Vagina (tissue), 2 donors: ENCODE results near the gene PTPRD. TPM values are rescaled to one million over a fixed set of nuclear protein-coding genes. Genes with fewer than 3 reads are reported as not detected.

ENCODE experiments used
- DNase-seq, 2 donors: peaks; one replicate each; pipeline ENCODE4 v3.0.0-alpha.2; 2017; ENCODE audit errors: extremely low spot score in 2 of 2
- H3K27ac ChIP-seq: fragments of 200-600 bp; sonication (generic); one replicate; pipeline ENCODE4 v1.5.1; 2019
- H3K27me3 ChIP-seq: fragments of 200-600 bp; sonication (generic); one replicate; pipeline ENCODE4 v1.5.1; 2019
- H3K36me3 ChIP-seq, 2 donors: fragments of 200-600 bp; sonication (generic); one replicate each; pipeline ENCODE4 v1.5.1; 2017 to 2019
- H3K4me1 ChIP-seq: fragments of 200-600 bp; sonication (generic); one replicate; pipeline ENCODE4 v1.5.1; 2019
- H3K4me3 ChIP-seq, 2 donors: fragments of 200-600 bp; sonication (generic); 1 replicate in 1 of 2; 2 replicates in 1 of 2; pipeline ENCODE4 v1.5.1; 2016 to 2019
- H3K9me3 ChIP-seq: fragments of 200-600 bp; sonication (generic); one replicate; pipeline ENCODE4 v1.5.1; 2019
- POLR2A ChIP-seq, 2 donors: fragments of 450-650 bp; IDR thresholded peaks; one replicate each; pipeline ENCODE4 v1.6.1; 2017; ENCODE audit warnings: antibody characterized with exemption in 2 of 2, mild to moderate bottlenecking in 2 of 2, moderate library complexity in 2 of 2
- POLR2AphosphoS5 ChIP-seq, 2 donors: sonication (generic); formaldehyde crosslinking; IDR thresholded peaks; one replicate each; pipeline ENCODE4 v1.9.0; 2017; ENCODE audit warnings: antibody characterized with exemption in 2 of 2, mild to moderate bottlenecking in 2 of 2, low read depth in 1 of 2; ENCODE audit not compliant: insufficient read depth in 1 of 2
- intact Hi-C: fragments of 100-400 bp; cut with DNase I; formaldehyde crosslinking; loops from one replicate; pipeline ENCODE4 v1.15.1; 2023
- total RNA-seq: library from RNA; depleted of rRNA; stranded (reverse); fragments of >200 nt; gene quantifications from one replicate; pipeline ENCODE4 v1.2.3, GENCODE V29; 2016
- TF ChIP-seq, protein P1 (sequence below), 3 experiments: fragments of 450-650 bp in 2 of 3; fragments of 200-600 bp in 1 of 3; sonication (generic) in 1 of 3; IDR thresholded peaks; one replicate each; pipeline ENCODE4 v1.5.1; 2017 to 2019; ENCODE audit warnings: antibody characterized with exemption in 3 of 3, mild to moderate bottlenecking in 2 of 3, moderate library complexity in 2 of 3

Gene PTPRD
- total RNA-seq, 1 donor from 2014 or later, result 10.3 TPM

DNA sequence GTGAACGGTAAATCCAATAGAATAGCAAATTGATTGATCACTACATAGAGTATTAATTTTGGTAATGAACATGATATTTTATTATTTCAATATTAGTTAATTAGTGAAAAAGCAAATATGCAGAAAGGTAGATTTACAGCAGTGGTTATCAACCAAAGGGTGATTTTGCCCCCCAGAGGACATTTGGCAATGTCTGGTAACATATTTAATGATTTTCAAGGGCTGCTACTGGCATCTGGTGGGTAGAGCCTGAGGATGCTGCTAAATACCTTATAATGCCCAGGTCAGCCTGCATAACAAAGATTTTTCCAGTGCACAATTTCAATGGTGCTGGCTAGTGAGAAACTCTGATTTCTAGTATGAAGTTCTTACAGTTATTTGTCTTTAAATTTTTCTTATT lies 1313.7 kb downstream of the PTPRD start:
- Histone ChIP-seq H3K4me3 (no peak overlapping the region), H3K27me3 (no peaks in the 10 kb centered on the region), H3K27ac (no peak overlapping the region), H3K9me3 (no peaks in the 10 kb centered on the region), H3K36me3 (no peaks in the 10 kb centered on the region), H3K4me1 (no peaks in the 10 kb centered on the region)
- intact Hi-C loops, result no loop called here
- DNase-seq, result no peak
- TF ChIP-seq POLR2A (IDR thresholded peaks at IDR 0.05) (no peak), POLR2AphosphoS5 (IDR thresholded peaks at IDR 0.05; ENCODE audit: insufficient read depth in 1 of 2, low read depth in 1 of 2) (no peak)
- TF ChIP-seq, protein P1, sequence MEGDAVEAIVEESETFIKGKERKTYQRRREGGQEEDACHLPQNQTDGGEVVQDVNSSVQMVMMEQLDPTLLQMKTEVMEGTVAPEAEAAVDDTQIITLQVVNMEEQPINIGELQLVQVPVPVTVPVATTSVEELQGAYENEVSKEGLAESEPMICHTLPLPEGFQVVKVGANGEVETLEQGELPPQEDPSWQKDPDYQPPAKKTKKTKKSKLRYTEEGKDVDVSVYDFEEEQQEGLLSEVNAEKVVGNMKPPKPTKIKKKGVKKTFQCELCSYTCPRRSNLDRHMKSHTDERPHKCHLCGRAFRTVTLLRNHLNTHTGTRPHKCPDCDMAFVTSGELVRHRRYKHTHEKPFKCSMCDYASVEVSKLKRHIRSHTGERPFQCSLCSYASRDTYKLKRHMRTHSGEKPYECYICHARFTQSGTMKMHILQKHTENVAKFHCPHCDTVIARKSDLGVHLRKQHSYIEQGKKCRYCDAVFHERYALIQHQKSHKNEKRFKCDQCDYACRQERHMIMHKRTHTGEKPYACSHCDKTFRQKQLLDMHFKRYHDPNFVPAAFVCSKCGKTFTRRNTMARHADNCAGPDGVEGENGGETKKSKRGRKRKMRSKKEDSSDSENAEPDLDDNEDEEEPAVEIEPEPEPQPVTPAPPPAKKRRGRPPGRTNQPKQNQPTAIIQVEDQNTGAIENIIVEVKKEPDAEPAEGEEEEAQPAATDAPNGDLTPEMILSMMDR (IDR thresholded peaks at IDR 0.05), result no peak

DNA sequence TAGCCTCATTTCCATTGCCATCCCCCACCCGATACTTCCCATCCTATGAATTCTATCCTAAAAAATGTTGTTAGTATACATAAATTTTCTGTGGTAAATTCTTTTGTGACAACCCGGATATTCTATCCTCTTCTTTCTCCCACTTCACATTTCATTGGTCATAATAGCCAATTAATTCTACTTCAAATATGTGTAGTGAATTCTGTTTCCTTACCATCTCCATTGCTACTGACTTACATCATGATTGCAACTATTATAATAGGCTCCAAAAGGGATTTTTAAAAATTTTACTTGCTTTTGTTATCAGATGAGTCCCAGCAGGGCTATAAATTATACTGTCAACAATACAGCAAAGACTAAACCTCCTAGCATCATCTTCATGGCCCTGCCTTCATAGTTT lies 1326.8 kb downstream of the PTPRD start:
- H3K9me3 ChIP-seq, result no peaks in the 10 kb centered on the region
- H3K36me3 ChIP-seq, result no peaks in the 10 kb centered on the region
- no peaks in the 10 kb centered on the region for H3K27me3 ChIP-seq
- TF ChIP-seq POLR2AphosphoS5 (IDR thresholded peaks at IDR 0.05; ENCODE audit: insufficient read depth in 1 of 2, low read depth in 1 of 2) (no peak), POLR2A (IDR thresholded peaks at IDR 0.05) (no peak)
- TF ChIP-seq, protein P1 (IDR thresholded peaks at IDR 0.05), result no peak
- H3K27ac ChIP-seq, result no peak overlapping the region
- no peak for DNase-seq
- no peaks in the 10 kb centered on the region for H3K4me1 ChIP-seq
- no peak overlapping the region for H3K4me3 ChIP-seq
- intact Hi-C loops, result no loop called here

DNA sequence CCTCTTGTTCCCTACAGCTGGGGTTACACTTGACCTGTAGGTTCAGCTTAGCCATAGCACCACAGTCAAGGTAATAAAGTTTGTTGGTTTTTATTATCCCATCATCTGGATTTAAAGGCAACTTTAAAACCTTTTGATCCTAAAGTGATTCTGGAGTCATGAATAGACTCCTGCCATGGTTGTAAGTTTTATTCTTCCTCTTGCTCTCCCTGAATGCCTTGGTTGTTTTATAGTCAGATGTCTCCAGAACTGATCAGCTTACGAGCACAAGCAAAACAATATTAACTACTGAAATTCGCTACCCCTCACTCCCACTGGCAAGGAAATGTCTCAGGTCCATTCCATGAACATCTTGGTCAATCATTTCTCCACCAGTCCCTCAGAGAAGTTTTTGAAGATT lies 1328.6 kb downstream of the PTPRD start:
- TF ChIP-seq, protein P1 (IDR thresholded peaks at IDR 0.05), result no peak
- TF ChIP-seq POLR2A (IDR thresholded peaks at IDR 0.05) (no peak), POLR2AphosphoS5 (IDR thresholded peaks at IDR 0.05; ENCODE audit: insufficient read depth in 1 of 2, low read depth in 1 of 2) (no peak)
- H3K27me3 ChIP-seq, result no peaks in the 10 kb centered on the region
- H3K4me3 ChIP-seq, result no peak overlapping the region
- H3K4me1 ChIP-seq, result no peaks in the 10 kb centered on the region
- intact Hi-C loops, result no loop called here
- DNase-seq, result no peak
- no peak overlapping the region for H3K27ac ChIP-seq
- H3K36me3 ChIP-seq, result no peaks in the 10 kb centered on the region
- no peaks in the 10 kb centered on the region for H3K9me3 ChIP-seq

DNA sequence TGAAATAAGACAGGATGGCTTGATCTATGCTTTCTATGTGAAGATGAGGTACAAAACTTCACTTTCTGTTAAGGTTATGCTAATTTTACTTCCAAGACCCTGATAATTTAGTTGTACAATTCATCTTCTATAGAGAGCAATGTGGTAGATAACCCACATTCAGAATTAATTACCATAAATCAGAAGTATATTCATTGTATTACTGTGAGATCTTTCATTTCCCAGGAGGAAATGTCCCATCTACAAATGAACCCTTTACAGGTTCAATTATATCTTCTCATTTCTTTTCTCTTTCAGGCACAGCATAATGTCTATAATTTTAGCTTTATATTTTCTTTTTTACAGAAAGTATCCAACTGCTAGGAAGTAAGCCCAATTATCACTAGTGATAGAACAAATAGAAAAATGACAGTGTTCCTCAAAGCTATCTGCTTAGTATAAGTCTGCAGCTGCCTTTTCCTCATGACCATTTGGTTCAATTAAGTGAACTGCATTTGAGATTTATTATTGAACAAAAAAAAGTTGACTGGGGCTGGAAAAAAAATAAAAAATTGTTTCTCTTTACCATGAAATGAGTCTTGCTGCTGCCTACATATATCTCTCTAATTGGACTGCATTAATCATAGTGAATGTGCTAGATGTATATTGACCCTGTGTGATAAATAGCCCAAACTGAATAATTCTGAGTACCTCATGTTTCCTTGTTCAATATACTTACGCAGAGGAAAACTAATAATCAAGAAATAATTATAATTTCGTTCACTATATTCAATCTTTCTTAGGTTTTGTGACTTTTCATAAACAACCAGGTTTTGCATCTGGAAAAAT lies 1329.4 kb downstream of the PTPRD start:
- no peaks in the 10 kb centered on the region for H3K36me3 ChIP-seq
- no peaks in the 10 kb centered on the region for H3K4me1 ChIP-seq
- no peaks in the 10 kb centered on the region for H3K9me3 ChIP-seq
- TF ChIP-seq POLR2AphosphoS5 (IDR thresholded peaks at IDR 0.05; ENCODE audit: insufficient read depth in 1 of 2, low read depth in 1 of 2) (no peak), POLR2A (IDR thresholded peaks at IDR 0.05) (no peak)
- TF ChIP-seq, protein P1 (IDR thresholded peaks at IDR 0.05), result no peak
- no peak overlapping the region for H3K4me3 ChIP-seq
- no peaks in the 10 kb centered on the region for H3K27me3 ChIP-seq
- intact Hi-C loops, result no loop called here
- no peak overlapping the region for H3K27ac ChIP-seq
- no peak for DNase-seq

DNA sequence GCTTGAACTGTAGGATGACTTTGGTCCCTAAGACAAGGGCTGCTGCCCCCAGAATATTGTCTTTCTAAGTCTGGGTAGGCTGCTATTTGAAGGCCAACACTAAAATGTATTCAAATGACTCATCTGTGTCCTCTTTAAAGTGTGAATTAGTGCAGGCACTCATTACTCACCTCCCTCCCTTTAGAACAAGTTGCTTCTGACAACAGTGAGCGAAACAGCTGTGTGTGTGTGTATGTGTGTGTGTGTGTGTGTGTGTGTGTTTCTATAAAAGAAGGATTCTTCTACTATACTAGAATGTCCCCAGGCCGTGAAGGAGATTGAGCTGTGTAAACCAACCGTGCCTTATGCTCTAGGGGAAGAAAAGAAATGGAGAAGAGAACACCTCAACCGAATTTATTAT lies 1337.2 kb downstream of the PTPRD start:
- Histone ChIP-seq H3K27me3 (no peaks in the 10 kb centered on the region), H3K4me1 (no peaks in the 10 kb centered on the region), H3K9me3 (no peaks in the 10 kb centered on the region), H3K36me3 (no peaks in the 10 kb centered on the region), H3K4me3 (no peak overlapping the region), H3K27ac (no peak overlapping the region)
- intact Hi-C loops, result no loop called here
- no peak for DNase-seq
- TF ChIP-seq, protein P1 (IDR thresholded peaks at IDR 0.05), result no peak
- TF ChIP-seq POLR2AphosphoS5 (IDR thresholded peaks at IDR 0.05; ENCODE audit: insufficient read depth in 1 of 2, low read depth in 1 of 2) (no peak), POLR2A (IDR thresholded peaks at IDR 0.05) (no peak)
